Stimulated activated naive CD4-positive, alpha-beta T cell treated with Interleukin-2 at 50 U/mL for 16 hours (primary cell): ENCODE data around the gene SLC7A5.
"Not testable (repeated sequence)": the region's sequence is repeated elsewhere in the genome, so short reads cannot be mapped to it uniquely, and the experiment has no call there.

Experiments used
- DNase-seq: peaks from one replicate; lab custom pipeline; 2025; lab: John Stamatoyannopoulos, UW

Gene SLC7A5

GRCh38 chr16:87887931-87888330 lies 18.6 kb upstream of the SLC7A5 start:
- DNase-seq, result not testable (repeated sequence)

DNA sequence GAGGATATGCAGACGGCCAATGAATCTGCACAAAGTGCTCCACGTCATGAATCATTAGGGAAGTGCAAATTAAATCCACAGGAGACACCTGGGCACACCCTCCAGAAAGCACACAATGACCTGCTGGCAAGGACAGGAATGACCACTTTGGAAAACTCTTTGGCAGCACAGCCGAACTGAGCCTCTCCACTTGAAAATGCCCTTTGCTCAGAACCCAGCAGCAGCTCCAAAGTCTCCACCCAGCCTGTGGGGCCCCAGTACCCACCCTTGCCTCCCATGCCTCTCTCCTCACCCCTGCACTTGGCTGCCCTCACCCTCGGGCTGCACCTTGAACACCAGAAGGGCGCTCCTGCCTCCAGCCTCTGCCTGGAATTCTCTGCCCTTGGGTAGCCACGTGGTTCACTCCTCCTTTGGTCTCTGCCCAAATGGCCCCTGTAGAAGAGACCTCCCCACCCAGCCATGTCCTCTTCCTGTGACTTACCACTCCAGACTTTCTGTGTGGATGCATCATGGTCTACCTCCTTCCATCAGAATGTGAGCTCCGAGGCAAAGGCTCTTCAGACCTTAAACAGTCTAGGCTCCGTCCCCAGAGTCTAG lies 16.2 kb upstream of the SLC7A5 start:
- DNase-seq, result not testable (repeated sequence)

- no peak for DNase-seq
Measured at GRCh38 chr16:87882436-87883019, 13.2 kb upstream of the SLC7A5 start.

DNA sequence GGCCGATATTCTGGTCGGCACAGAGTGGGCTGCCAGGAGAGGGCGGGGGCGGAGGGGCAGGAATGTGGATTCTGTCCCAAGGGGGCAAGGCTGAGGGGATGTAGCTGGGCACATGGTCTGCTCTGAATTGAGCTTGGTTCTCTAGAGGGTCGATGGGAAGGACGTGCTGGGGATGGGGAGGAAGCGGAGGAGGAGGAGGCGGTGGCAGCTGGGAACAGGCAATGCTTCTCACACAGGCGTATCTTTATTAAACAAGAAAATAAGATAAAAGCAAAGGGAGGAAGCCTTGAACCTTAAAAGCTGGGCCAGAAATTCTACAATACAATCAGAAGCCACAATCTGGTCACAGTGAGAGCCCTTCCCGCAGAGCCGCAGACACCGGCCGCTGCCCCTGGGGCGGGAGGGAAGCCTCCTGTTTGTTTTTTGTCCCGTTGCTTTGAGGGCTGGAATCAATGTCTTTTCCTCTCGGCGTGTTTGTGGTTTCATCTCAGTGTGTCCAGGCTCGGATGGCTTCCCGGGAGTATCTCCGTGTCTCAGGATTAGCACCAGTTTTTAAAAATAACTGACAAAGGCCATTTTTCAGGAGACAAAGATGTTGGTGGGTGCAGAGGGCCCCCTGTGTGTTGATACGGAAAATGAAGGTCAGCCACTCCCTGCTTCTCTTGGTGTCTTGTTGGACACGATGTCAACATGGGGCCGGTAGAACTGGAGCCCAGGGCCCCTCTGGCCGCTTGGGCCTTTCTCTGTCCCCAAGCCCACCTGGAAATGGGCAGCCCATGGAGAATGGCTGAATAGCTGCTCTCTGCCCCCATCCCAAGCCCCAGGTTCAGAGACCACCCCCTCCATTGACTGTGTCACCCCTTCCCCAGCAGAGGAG lies 12.3 kb upstream of the SLC7A5 start:
- DNase-seq, result no peak

- no peak for DNase-seq
Measured at GRCh38 chr16:87880117-87880696, 10.9 kb upstream of the SLC7A5 start.

- not testable (repeated sequence) for DNase-seq
Measured at GRCh38 chr16:87879411-87880013, 10.2 kb upstream of the SLC7A5 start.

DNA sequence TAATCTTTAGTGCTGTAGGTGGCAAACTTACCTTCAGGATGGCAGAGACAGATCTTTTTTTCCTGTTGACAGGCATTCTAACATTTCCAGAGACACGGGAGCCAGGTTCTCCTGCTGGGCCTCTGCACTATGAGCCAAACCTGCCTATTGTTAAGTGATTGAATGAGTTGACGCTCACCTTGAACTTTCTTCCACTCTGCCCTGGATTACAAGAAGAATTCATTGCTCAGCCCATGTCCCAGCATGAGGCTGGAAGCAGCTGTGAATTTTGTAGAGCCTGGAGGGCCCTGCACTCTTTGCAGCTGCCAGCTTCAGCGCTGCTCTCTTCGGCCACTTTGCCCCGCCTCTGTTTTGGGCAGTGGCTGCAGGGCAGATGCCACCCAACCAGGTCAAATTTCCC lies 9.4 kb upstream of the SLC7A5 start:
- DNase-seq, result no peak

GRCh38 chr16:87877942-87878507 lies 8.7 kb upstream of the SLC7A5 start:
- no peak for DNase-seq

DNA sequence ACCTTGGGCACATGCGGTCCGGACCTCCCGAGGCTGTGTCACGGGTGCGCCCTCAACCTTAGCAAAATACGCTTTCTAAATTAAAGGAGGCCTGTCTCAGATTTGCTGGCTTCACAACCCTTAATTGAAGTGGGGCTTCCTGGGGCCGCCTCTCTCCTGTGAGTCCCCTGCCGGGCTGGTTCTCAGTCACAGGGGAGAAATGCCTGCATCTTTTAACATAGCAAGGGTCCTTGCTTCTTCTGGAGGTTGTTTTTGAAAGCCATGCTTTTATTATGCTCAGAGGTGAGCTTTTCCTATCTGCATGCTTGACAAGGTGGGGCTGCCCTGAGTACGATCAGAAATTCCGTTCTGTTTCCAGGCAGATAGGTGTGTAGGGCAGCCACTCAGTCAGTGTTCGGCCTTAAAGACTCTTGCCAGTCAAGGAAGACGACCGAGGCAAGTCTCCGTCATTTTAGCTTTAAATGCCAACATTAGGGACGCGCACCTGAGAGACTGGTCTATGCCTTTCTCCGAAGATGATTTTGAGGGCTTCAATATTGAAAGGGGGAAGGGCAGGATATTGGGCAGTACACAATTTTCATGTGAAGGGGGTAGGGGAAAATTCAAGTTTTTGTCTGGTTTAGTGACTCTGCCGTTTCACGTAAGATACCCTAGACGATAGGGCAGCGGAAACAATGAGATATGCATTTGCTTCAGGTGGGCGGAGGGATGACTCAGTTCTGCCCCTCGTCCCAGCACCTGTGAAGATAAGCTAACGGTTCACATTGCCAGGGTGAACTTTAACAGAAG lies 5.5 kb upstream of the SLC7A5 start:
- peak; percentile 83 for DNase-seq

- DNase-seq, result not testable (repeated sequence)
Measured at GRCh38 chr16:87870418-87871291, 1.3 kb upstream of the SLC7A5 start.

DNA sequence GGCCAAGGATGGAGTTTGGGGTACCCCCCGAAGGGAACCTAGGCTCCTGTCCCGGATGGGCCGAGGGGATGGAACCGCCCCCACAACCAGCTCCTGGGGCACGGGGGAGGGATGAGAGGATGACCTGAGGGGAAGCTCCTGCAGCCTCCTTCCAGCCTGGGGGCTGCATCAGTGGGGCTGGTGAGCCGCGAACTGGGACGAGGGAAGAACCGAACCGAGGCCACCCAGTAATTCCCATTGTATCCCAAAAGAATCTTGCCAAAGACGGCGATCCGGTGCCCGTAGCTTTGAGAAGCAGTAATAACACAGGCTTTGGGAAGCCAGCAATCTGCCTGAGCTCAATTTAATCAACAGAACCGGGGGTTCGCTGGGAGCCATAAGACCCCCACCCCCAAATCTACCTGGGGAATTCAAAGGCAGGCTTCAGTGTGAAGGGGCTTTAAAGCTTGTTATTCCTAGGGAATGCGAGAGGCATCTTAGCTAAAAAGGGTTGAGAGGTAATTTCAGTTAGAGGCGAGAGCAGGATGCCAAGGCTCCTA lies 641 bp upstream of the SLC7A5 start:
- not testable (repeated sequence) for DNase-seq

- peak; percentile 84 for DNase-seq
Measured at GRCh38 chr16:87868254-87869029, 865 bp downstream of the SLC7A5 start.

- peak; percentile 62 for DNase-seq
Measured at GRCh38 chr16:87865902-87866555, 3.3 kb downstream of the SLC7A5 start.

DNA sequence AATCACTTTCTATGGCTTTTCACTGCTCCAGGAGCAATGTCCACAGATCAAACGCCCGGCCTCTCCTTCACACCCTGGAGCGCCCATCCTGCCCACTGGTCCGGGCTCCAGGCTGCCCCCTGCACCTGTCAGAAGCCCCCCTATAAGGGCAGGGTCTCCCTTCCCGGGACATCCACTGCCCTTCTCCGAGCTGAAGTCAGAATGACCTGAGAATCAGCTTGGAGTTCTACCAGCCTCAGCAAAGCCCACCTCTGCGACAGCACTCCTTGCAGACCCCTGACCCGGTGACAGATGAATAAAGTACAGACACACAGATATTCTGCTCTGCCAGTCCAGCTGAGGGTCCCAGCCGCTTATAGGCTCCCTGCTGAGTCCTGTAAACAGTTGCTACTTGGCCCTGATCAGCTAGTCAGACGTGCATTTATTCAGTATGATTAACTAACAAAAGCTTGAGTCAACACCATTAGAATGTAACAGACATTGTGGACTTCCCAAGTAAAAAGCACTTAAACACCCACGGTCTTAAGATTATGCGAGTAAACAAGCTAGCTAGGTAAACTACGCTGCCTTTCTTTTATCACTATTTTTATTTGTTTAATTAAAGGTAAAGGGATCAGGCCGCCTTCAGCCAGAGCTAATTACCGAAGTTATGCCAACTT lies 4.8 kb downstream of the SLC7A5 start:
- no peak for DNase-seq

DNA sequence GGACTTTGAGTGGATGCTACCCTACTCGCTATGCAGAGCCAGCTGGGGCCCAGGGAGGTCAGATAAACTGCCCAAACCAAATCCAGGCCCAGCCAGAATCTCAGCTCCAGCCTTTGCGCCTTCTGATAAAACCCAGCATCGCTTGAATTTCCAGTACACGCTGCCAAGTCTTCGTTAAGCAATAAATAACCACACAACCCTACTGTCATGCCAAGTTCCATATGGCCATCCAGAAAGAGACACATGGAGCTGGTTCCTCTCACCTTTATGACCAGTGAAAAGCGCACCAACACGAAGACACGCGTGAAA lies 6.0 kb downstream of the SLC7A5 start:
- not testable (repeated sequence) for DNase-seq

DNA sequence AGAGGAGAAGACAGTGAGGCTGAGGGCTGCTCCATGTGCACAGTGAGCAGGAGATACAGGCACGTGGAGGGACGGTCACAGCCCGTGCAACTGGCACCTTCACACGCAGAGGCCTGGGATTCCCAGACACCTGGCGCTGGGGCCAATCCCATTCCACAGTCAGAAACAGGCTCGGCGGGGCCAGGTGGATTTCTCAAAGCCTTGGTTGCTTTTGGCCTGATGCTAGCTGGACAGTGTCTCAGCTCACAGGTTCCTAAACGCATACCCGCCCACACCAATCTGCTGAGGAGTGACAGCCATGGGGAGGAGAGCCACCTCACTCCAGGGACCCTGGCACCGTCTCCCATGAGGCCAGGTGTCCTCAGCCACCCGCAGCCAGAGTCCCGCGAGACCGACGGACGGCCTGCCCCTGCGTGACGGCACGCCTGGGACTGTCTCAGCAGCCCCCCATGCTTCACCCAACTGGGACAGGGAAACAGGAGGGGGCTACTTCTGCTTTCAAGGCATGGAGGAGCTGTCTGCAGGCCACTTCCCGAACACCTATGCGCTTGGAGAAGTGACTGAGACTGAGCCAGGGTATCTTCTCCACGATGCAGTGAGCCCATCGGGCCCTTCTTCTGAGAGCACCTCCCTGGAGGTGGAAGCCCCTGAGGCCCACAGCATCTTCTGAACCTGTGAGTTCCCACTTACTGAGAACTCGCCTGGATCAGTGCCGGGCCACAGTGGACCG lies 6.5 kb downstream of the SLC7A5 start:
- not testable (repeated sequence) for DNase-seq

GRCh38 chr16:87861300-87862099 lies 7.8 kb downstream of the SLC7A5 start:
- DNase-seq, result not testable (repeated sequence)
